GM21526 (cell line): Measurements from ENCODE around the gene GOLGA8S.
"Not testable (repeated sequence)": the region's sequence is repeated elsewhere in the genome, so short reads cannot be mapped to it uniquely, and the experiment has no call there.

Source experiments
- ATAC-seq: cut with Tn5 transposase; IDR thresholded peaks from one replicate; pipeline ENCODE4 v1.9.1; 2021; ENCODE audit warnings: moderate library complexity; ENCODE audit not compliant: unreplicated experiment, low FRiP score

The GOLGA8S gene, protein sequence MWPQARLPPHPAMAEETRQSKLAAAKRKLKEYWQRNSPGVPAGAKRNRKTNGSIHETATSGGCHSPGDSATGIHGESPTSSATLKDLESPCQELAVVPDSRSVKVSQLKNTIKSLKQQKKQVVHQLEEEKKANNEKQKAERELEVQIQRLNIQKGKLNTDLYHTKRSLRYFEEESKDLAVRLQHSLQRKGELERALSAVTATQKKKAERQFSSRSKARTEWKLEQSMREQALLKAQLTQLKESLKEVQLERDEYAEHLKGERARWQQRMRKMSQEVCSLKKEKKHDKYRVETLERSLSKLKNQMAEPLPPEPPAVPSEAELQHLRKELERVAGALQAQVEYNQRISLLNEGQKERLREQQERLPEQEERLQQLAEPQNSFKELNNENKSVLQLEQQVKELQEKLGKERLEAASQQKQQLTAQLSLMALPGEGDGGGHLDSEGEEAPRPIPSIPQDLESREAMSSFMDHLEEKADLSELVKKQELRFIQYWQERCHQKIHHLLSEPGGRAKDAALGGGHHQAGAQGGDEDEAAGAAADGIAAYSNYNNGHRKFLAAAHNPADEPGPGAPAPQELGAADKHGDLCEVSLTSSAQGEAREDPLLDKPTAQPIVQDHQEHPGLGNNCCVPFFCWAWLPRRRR

GRCh38 chr15:23354448-23354847, at the start of gene GOLGA8S:
GOLGA8S (plus strand) TSS chr15:23354748; CDS start chr15:23354810, 62 bp downstream.
- ATAC-seq = not testable (repeated sequence)

- ATAC-seq = not testable (repeated sequence)
Observed at GRCh38 chr15:23304805-23305204, 49.7 kb upstream of the GOLGA8S start.

DNA sequence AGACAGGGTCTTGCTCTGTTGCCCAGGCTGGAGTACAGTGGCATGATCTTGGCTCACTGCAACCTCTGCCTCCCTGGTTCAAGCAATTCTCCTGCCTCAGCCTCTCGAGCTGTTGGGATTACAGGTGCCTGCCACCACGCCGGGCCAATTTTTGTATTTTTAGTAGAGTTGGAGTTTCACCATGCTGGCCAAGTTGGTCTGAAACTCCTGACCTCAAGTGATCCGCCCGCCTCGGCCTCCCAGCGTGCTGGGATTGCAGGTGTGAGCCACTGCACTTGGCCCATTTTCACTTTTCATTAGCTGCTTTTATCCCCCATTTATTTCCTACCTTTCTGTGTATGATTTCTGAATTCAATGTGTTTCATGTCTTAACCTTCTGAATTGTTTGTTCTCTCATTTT, 48.6 kb upstream of the GOLGA8S start:
- not testable (repeated sequence) for ATAC-seq

GRCh38 chr15:23311233-23311632, 43.3 kb upstream of the GOLGA8S start:
- ATAC-seq = not testable (repeated sequence)

DNA sequence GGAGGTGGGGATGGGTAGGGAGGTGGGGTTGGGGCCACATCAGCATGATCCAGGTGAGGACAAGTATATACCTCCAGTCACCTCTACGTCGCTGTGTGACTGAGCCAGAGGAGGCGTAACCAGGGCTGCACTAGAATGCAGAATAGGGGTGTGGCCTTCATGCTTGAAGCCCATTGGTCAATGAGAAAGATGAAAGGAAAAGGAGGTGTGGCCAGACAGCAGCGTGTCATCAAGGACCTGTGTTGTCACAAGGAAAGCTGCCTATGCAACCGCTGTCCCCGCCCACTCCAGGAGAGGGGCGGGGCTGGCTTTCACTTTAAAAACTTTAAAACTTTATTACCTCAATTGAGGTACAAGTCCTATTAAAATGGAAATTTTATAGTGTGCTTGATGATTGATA, 20.5 kb upstream of the GOLGA8S start, which contains the start of gene GOLGA6L26:
Gene GOLGA6L26 (minus strand): TSS at position 101 of the 400 bp plus-strand sequence. CDS start 61 bp downstream, at position 40.
- not testable (repeated sequence) for ATAC-seq

DNA sequence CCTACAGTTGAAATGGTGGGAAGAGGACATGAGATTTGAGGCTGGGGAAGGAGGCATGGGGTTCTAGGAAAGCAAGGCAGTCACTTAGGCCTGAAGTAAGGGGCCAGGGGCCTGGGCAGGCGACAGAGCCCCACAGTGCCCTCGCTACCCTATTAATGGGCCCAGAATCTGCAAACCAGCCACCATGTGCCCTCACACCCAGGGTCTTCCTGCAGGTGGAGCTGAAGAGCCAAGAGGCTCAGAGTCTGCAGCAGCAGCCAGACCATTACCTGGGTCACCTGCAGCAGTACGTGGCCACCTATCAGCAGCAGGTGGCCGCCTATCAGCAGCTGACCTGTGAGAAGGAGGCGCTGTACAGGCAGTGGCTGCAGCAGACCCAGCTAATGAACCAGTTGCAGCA, 8.1 kb downstream of the GOLGA8S start:
- not testable (repeated sequence) for ATAC-seq

GRCh38 chr15:23364261-23364660, 9.7 kb downstream of the GOLGA8S start:
- ATAC-seq = not testable (repeated sequence)

DNA sequence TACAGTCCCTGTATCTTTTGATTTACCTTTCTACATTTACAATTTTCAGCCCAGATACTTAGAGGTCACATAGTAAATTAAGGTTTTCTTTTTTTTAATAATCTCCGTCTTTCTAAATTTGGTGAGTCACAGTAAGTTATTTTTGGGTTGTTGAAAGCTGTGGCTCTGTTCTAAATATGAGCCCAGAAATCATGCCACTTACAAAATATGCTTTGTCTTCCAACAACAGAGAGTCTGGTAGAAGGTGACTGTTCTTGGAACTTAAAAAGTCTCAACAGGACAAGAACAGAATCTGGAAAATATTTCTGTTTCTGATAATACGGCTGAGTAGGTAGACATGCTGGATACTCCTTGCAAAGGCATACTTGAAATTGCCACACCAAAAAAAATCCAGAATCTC, 16.0 kb downstream of the GOLGA8S start:
- ATAC-seq = no peak

- not testable (repeated sequence) for ATAC-seq
Observed at GRCh38 chr15:23371134-23371533, 16.6 kb downstream of the GOLGA8S start.

DNA sequence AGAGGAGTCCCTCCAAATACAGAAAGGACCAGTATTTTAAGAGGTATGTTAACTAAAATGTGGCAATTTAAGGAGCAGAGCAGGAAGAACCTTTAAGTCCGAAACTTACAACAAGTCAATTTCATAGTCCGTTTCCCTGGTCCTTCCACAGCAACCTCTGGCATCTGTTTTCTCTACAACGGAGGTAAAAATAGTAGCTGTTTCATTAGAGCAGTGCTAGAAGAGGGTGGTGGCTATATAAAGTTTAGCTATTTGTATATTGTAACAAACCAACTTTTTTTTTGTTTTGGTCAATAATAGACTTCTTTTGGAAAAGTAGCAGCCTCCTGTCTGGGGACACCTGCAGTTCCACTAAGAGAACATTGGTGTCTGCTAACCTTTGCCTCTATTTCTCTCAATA, 17.3 kb downstream of the GOLGA8S start:
- not testable (repeated sequence) for ATAC-seq

DNA sequence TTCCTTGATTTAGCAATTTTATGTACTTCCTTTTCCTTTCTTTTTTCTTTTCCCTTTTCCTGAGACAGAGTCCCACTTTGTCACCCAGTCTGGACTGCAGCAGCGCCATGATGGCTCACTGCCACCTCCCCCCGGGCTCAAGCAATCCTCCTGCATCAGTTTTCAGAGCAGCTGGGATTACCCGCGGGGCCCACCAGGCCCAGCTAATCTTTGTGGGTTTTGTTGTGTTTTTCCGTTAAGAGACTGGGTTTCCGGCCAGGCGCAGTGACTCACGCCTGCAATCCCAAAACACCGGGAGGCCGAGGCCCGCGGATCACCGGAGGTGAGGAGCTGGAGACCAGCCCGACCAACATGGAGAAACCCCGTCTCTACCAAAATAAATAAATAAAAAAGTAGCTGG, 17.7 kb downstream of the GOLGA8S start:
- ATAC-seq = no peak

- not testable (repeated sequence) for ATAC-seq
Observed at GRCh38 chr15:23372891-23373600, 18.5 kb downstream of the GOLGA8S start.

GRCh38 chr15:23374226-23374625, 19.7 kb downstream of the GOLGA8S start:
- not testable (repeated sequence) for ATAC-seq

GRCh38 chr15:23378946-23379345, 24.4 kb downstream of the GOLGA8S start:
- ATAC-seq = not testable (repeated sequence)

- ATAC-seq = not testable (repeated sequence)
Observed at GRCh38 chr15:23380700-23381099, 26.2 kb downstream of the GOLGA8S start.

DNA sequence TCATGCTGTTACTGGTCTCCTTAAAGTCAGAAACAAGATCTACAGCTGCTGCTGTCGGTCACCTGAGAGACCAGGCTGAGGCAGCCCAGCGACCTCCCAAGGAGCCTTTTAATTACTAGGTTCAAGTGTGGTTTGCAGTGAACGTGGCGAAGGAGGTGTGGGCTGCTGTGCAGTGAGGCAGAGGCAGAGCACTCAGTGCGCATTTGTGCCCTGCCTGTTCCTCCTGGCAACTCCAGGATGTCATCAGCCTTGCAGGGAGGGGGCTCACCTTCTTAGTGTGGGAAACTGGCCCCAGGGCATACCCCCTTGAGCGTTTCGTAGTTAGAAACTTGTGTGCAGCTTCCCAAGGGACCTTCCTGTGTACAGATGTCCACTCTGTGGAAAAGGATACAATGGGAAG, 26.6 kb downstream of the GOLGA8S start:
- ATAC-seq = not testable (repeated sequence)

DNA sequence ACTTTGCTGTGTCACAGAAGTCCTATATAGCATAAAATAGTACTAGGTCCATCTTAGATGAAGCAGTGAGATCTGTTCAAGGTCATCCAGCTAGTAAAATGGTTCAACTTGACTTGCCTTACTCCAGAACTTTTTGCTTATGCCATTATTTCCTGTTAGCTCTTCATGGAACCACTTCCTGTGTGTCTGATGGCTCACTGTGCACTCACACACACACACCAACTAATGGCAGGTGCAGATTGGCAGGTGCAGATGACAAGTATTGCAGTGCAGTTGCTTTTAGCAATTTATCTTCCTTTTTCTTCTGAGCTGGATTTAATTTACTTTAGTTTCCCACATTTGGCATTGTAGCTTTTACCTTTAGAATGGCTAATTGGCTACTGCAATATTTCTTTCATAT, 29.8 kb downstream of the GOLGA8S start:
- no peak for ATAC-seq

DNA sequence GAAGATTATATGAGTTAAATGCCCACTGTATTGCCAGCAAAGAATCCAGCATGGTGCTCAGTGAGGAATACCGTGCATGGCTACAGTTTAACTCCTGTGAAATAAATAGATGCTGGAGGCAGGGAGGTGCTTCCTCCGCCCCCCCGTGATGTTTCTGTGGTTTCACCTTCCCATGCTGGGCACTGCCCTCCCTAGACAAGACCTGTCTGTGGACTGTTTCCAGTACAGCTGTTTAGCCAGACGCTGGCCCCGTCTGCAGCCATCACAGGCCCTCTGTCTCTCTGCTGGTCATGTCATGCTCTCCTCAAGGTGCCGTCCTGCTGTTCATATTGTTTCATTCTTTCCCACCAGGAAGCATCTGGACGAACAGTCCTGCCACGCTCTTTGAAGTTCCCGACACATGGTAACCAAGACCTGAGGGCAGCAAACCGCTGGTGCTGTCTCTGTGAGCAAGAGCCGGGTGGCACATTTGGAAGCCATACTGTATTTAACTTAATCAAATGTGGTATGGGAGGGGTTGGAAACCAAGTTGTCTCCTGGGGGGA, 31.4 kb downstream of the GOLGA8S start:
- no peak for ATAC-seq

- no peak for ATAC-seq
Observed at GRCh38 chr15:23387621-23388190, 33.2 kb downstream of the GOLGA8S start.

DNA sequence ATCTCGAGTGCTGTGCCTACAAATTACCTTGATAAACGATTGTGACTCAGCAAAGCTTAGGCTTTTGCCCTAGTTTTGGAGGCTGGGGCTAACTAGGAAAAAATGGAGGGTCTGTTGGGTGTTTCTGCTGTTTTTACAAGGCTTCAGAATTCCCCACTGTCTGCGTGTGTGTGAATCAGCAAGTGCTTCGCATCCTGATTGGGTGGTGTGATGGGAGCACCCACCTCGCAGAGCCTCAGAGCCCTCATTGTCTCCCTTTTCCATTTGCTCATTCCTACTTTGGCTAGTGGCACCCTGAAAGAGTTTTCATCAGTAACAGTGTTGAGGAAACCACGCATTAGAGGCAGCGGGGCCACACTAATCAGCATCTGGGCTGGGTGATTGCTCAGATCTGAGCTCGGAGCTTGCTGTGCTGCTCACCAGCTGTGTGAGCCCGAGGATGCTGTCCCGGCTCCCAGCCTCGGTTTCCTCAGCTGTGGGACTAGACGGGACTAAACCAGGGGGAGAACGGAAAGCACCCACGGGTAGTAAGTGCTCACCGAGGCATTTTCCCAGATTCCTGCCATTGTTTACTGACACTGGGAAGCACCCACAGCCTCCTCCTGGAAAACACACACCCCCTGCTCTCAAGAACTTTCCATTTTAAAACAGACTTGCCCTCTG, 40.6 kb downstream of the GOLGA8S start:
- no peak for ATAC-seq
